HuH-7 (cell line): Measurements from ENCODE around the gene STXBP6.
A peak's percentile ranks its signal among the peaks of the same experiment; 100 is the strongest.

Source experiments
- DNase-seq: peaks from one replicate; pipeline ENCODE4 v3.0.0; 2011; ENCODE audit warnings: low spot score

STXBP6 gene

GRCh38 chr14:25052385-25052784 lies 2.4 kb upstream of the STXBP6 start:
- no peak for DNase-seq

GRCh38 chr14:25050269-25051150 lies 563 bp upstream of the STXBP6 start:
- peak; percentile 51 for DNase-seq

- no peak for DNase-seq
These were observed 817 bp downstream of the STXBP6 start for GRCh38 chr14:25049093-25049567.

GRCh38 chr14:25048170-25049016 lies 1.6 kb downstream of the STXBP6 start:
- DNase-seq = no peak

- no peak for DNase-seq
These were observed 3.5 kb downstream of the STXBP6 start for GRCh38 chr14:25046301-25046943.

- no peak for DNase-seq
These were observed 5.7 kb downstream of the STXBP6 start for GRCh38 chr14:25044106-25044698.

- peak; percentile 64 for DNase-seq
These were observed 7.3 kb downstream of the STXBP6 start for GRCh38 chr14:25042362-25043299.

- no peak for DNase-seq
These were observed 8.0 kb downstream of the STXBP6 start for GRCh38 chr14:25041898-25042297.

GRCh38 chr14:25041484-25041883 lies 8.5 kb downstream of the STXBP6 start:
- DNase-seq = no peak

GRCh38 chr14:25039933-25040332 lies 10.0 kb downstream of the STXBP6 start:
- DNase-seq = no peak

GRCh38 chr14:25038044-25038668 lies 11.8 kb downstream of the STXBP6 start:
- DNase-seq = no peak

- no peak for DNase-seq
These were observed 12.9 kb downstream of the STXBP6 start for GRCh38 chr14:25037032-25037431.

GRCh38 chr14:25034803-25035681 lies 14.9 kb downstream of the STXBP6 start:
- DNase-seq = no peak

- DNase-seq = no peak
These were observed 16.6 kb downstream of the STXBP6 start for GRCh38 chr14:25033358-25033757.

GRCh38 chr14:25032092-25032784 lies 17.7 kb downstream of the STXBP6 start:
- peak; percentile 44 for DNase-seq

GRCh38 chr14:25026476-25027137 lies 23.3 kb downstream of the STXBP6 start:
- no peak for DNase-seq

- DNase-seq = no peak
These were observed 30.1 kb downstream of the STXBP6 start for GRCh38 chr14:25019892-25020291.

GRCh38 chr14:25017562-25017961 lies 32.4 kb downstream of the STXBP6 start:
- DNase-seq = no peak
